Right kidney (tissue), 1 donor: ENCODE results near the gene DDX42.
"Not testable (repeated sequence)": the region's sequence is repeated elsewhere in the genome, so short reads cannot be mapped to it uniquely, and the experiment has no call there.

Source experiments
- DNase-seq: peaks from one replicate; pipeline ENCODE4 v3.0.0-alpha.2; 2016

DDX42 gene

DNA sequence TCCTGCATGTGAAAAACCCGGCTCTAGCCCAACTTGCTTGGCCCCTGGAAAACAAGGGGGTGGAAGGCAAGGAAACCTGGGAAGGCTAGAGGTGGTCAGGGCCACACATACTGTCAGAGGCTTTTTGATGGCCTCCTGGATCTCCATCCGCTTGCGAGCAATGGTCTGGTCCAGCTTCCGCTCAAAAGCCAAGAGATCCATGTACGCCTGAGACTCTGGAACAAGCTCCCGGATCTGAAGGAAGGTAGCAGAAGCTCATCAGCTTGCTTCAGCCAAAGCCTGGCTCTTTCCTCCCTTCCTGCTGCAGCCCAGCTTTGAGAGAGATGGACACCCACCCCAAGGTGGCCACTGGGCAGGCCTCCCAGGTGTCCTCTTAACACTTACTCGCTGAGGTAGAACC, 62.8 kb downstream of the DDX42 start:
- DNase-seq: no peak

DNA sequence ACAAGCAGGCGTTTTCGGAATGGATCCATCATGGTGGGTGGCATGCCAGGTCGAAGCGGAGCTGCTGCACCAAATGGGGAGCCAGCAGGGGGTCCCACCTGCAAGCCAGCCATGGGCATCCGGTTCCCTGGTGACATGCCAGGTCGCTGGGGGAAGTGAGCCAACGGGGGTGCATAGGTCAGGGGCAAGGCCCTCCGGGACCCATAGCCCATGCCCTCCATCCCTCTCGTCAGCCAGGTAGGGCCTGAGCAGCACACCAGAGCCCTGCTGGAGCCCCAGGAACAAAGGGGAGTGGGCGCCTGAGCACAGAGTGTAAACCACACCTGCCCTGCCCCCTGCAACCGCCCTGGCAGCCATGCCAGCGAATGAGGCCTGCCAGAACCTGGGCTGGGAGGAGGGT, 63.5 kb downstream of the DDX42 start:
- DNase-seq: no peak

DNA sequence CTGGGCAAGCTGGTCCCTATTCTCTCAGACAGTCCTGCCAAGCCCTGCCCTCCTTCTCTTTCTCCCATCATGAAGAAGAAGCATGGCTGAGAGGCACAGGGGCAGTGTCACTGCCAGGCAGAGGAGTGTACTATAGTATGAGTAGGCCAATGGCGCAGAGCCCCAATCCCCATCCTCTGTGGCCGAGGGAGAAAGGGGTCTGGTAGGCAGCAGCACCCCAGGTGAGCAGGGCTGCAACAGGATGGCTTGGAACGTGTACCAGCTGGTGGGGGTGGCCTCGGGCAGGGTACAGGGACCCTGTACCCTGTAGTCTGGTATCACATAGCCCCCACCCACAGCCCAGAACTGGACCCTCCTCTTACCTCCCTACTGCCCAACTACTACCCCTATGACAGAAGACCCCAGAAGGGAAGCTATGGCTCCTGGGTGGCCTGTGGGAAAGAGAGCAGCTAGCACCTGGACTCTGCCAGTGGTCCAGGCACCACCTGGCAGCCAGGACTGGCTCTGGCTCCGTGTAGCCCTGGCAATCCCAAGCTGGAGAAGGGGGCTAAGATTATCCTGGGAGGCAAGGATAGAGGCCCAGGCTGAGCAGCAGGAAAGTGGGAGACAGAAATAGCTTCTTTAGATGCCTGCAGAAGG, 64.1 kb downstream of the DDX42 start:
- DNase-seq: no peak

DNA sequence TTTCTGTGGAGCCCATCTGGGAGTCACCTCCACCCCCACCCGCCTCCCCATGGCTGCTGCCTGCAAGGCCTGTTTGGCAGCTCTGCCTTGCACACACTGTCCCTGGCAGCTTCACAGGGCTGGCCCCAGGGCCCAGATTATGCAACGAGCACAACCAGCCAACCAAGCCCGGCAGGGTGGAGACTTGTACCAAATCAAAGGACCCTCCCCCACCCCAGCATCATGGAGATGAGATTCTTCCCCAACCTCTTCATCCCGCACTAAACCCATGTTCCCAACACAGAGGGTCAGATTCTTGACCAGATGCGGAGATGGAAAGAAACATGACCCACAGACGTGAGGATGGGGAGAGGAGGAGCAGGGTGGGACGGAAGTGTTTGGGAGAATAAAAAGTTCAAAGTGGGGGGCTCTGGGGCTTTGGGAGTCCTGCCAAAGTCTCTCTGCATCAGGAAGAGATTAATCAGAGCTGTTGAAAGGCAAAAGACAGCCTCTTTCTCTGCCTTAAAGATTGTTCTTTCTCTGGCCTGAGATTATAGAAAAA, 64.7 kb downstream of the DDX42 start:
- no peak for DNase-seq

DNA sequence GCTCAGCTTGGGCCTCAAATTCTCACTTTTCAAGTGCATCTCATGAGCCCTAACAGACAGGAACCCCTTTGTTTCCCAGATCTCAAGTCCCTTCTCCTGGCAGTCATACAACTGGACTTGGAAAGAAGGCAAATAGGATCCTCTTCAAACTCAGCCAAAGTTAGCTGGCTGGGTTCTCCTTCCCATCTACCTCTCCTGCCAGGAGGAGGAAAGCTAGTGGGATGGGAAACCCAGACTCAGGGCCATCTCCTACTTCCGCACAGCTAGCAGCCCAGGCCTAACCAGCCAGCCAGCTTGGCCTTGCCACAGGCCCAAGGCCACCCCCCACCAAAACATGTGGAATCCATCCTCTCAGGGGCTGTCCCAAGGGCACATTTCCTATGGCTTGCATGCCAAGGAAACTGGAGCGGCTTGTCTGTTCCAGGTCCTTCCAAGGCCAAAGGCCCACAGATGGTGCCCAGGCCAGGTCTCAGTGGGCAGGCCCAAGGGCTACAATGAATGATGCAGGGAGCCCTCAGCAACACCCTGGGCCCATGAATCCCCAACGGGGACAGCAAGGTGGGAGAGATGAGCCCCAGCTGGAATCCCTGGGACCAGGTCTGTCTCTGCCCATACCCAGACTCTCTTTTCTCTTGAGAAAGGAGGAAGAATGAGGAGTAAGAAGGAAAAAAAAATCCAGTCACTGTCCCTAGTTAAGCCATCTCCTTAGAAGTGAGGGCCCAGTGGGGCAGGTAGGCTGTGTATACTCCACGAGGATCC, 66.8 kb downstream of the DDX42 start:
- DNase-seq: no peak

DNA sequence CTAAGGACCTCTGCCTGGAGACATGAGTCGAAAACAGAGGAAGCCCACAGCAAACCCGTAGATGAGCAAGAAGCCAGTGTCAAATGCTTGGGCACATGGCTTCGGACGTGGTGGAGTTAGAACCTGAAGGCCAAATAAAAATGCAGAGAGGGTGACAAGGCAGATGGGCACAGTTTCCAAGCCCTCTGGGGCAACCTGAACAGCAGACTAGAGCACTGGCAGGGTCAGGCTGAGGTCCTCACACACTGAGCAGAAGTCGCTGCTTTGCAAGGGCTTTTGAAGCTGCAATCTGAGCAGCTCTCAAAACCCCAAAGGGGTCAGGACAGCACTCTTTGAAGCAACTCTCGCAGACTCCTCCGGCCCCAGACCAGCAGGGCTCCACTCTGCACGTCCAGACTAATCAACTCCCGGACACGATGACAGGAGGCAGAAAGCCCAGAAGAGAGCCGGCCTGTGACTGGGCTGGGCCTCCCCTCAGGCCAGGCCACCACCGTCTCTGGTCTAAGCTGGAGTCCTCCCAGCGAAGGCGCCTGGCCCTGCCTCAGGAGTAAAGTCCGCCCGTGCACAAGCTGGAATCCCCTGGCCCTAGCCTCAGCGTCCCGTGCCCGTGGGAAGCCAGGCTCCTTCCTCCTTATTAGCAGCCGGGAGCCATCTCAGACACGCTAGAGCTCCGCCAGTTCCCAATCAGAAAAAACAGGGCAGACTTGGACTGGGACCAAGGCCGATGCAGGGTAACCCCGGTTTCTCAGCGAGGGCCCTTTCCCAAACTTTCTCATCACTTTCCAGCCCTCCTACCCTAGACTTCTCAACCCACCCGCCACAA, 67.6 kb downstream of the DDX42 start:
- DNase-seq: no peak

DNA sequence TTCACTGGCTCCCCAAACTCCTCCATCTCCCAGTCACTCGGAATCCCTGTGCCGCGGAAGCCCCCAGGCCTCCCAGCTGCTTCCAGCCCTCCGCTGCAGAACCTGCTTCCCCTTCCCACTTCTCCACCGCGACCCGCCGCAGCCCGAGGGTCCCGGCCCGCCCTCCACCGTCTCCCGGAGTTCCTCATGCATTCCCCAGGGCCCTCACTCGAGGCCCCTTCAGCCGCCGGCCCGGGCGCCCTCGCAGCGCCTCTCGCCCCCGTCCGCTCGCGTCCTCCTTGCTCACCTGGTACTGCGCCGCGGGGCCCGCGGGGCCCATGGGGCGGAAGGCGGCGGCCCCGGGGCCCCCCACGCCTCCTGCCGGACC, 68.2 kb downstream of the DDX42 start:
- peak; percentile 83 for DNase-seq

DNA sequence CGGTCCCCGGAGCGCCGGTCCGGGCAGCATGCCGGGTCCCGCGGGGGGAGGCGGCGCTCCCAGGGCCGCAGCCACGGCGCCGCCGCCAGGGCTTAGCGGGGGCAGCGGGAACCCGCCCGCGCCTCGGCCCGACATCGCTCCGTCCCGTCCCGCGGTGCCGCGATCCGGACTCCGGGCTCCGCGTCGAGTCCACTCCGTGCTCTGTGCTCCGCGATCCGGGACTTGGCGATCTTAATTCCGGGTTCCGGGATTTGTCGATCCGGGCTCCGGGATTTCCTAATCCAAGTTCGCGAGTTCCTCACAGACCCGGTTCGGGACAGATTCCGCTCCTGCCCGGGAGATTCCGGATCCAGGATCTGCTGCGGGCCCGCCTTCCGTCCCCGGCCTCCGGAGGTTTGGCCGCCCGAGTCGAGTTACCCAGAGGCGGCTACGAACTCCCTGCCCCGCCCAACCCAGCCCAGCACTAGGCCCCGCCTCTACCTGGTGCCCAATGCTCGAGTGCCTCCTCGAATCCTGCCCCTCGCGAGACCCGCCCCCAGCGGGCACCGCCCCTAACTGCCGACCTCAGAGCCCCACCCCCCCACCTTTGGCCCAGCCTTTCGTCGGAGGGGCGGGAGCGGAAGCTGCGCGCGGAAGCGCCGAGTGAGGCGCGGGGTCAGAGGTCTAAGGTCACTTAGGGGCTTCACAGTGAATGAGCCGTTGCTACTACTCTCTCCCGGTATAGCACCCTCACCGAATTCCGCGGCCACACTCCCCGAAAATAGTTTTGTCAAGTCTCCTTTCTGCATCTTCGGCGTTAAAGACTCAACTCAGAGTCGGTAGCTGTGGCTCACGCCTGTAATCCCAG, 68.8 kb downstream of the DDX42 start, which contains the start of gene SMARCD2:
Gene SMARCD2 (minus strand): TSS at position 146 of the 847 bp plus-strand sequence. CDS start 11 bp downstream, at position 135.
- DNase-seq: peak; percentile 94

DNA sequence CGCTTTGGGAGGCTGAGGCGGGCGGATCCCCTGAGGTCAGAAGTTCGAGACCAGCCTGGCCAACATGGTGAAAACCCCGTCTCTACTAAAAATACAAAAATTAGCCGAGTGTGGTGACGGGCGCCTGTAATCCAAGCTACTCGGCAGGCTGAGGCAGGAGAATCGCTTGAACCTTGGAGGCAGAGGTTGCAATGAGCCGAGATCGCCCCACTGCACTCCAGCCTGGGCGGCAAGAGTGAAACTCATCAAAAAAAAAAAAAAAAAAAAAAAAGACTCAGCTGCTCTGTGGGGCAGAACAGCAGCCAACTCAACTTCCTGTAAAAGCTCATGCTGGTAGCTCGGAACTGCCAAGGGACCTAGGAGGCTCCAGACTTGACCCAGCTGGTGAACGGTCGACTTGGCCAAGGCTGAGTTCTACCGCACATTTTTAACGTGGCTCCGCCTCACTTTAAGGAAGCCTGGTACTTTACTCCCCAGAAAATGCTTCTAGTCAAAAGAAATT, 69.5 kb downstream of the DDX42 start:
- DNase-seq: peak; percentile 50

DNA sequence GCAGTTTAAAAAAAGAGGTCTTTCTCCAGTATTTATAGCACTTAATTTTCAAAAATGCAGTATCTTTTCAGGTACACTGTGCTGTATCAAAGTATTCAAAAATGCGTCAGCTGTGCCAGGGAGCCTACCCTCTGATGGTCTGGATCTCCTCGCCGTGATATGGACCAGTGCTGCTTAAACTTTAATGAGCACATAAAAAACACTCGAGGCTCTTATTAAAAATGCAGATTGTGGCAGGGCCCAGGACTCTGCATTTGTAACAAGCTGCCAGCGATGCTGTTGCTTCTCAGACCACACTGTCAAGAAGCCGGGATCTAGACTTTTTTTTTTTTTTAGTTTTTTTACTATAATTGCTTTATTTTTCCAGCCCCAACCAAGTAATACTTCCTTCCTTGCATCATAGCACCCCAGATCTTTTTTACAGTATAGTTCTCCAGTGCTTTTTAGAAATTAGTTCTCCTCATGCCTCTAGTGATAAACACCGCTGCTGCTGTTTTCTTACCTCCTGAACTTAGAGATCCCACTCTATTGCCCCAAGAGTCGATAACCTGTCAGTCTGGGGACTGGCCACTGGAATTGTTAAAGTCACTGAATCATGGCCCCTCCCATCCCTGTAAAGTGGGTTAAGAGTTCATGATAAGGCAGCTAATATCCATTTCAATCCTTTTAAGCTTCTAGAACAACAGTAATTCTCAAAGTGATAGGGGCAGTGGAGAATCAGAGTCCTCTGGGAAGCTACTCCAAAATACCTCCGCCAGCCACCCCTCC, 70.1 kb downstream of the DDX42 start:
- DNase-seq: no peak

DNA sequence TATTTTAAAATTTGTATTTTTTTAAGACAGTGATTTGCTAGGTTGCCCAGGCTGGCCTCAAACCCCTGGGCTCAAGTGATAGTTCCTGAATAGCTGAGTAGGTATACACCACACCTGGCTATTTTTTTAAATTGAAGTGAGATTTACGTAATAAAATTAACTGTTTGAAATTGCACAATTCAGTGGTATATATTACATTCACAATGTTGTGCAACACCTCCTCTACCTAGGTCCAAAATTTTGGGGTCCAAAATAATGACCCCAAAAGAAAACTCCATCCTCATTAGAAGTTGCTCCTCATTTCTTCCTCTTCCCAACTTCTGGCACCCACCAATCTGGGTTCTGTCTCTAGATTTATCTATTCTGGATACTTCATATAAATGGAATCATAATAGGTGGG, 71.5 kb downstream of the DDX42 start:
- DNase-seq: no peak

DNA sequence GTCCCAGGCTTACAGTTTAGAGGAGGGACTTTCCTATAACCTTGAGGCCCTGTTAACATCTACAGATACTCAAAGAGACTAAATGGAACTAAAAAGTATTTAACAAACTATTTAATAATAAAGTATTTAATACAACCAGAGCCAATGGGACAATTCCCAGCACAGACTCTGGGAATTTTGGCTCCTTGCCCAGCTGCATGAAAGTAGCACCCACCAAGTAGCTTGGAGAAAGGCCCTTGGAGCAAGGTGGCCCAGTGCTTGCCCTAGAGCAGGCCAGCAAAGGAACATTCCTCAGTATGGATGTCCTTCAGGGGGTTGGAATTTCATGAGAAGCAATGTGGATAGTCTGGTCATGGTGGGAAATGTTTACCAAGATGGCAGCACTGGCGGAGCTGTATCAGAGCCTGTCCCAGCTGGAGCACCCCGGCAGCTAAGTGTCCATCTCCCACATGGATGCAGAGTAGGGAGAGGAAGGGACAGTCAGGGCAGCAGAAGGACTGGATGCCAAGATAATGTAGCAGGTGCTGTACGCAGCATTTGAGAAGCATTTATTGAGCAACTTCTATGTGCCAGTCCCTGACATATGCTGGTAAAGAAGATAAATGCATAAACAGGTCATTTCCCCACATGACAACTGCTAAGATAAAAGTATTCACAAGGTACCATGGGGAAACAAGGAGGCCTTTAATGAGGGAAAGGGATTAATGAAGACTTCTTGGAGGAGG, 73.7 kb downstream of the DDX42 start:
- no peak for DNase-seq

DNA sequence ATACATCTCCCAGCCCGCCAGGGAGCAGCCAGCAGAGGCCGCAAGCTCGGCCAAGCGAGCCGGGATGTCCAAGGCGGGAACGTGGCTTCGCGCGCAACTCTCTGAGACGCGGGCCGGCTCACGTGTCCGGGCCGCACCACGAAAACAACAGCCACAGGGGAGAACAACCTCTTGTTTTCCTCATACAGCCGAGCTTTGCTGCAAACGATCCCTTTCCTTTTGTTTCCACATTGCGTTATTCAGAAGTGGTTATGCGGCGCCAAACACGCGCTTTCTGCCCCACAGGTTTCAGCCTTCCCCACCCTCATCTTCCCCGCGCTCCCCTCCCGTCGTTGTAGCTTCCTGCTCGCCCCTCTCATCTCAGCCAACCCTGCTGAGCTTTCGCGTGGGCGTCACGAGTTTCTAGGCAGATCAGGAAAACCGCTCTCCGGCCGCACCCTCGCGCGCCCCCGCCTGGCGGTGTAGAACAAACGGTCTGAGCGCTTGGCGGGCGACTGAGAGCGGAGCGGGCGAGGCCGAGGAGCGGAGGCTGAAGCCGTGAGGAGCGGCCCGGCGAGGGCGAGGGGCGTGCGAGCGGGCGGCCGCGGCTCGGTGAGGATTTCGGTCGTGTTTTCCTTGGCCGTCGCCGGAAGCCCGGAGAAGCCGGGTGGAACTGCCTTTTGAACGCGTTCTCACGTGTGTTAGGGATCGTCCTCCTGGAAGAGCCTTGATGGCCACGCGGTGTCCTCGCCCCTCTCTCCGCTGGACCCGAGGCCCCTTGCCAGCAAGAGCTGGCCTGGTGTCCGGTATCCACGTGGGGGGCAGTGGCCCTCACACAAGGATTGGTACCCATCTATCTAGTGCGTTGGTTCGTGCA, 75.1 kb downstream of the DDX42 start:
- peak; percentile 91 for DNase-seq

DNA sequence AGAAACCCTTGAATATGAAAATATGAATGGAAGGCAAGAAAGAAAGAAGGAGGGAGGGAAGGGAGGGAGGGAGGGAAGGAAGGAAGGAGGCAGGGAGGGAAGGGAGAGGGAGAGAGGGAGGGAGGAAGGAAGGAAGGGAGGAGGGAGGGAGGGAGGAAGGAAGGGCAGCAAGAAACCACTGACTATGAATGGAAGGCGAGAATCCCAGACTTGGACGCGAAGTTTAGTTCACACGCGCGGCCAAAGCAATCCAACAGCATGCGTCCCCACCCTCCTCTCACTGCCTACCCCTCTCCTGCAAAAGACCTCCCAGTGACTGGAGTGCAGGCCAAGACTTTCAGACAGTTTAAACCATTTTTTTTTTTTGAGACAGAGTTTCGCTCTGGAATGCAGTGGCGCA, 76.4 kb downstream of the DDX42 start:
- no peak for DNase-seq

DNA sequence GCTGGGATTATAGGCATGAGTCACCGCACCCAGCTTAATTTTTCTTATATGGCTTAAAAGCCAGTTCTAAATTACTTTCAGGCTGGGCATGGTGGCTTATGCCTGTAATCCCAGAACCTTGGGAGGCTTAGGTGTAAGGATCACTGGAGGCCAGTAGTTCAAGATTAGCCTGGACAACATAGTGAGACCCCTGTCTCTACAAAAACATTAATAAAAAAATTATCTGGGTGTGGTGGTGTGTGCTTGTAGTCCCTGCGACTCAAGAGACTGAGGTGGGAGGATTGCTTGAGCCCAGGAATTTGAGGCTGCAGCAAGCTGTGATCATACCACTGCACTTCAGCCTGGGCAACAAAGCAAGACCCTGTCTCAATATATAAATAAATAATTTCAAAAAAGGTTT, 79.3 kb downstream of the DDX42 start:
- no peak for DNase-seq

DNA sequence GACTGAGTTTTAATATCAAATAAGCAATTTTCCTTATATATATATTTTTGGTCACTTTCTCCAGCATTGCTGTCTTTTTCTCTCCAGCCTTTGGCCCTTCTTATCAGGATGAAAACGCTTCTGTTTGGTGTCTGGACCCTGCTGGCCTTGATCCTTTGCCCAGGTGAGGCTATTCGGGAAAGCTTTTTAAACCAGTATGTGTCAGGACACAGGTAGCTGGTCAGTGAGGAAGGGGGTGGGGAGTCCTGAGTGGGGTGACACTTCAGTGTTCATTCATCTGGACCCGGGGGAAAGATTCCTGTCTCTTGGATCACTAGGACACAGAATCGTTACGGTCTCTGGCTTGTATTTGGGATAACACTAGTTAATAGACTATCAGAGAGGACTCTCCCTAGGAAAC, 80.7 kb downstream of the DDX42 start:
- DNase-seq: no peak

DNA sequence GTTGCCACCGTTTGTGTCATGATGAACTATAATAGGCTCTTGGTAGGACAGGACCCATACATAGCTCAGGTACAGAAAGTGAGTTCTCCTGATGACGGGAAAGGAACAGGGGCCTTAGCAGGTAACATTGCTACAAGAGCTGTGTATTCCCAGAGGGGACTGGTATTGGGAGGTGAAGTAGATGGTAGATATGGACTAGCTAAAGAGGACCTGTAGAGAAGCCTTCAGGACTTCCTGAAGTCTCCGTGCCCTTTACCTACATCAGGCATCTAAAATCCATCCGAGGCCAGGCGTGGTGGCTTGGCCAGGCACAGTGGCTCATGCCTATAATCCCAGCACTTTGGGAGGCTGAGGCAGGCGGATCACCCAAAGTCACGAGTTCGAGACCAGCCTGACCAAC, 81.2 kb downstream of the DDX42 start:
- no peak for DNase-seq

DNA sequence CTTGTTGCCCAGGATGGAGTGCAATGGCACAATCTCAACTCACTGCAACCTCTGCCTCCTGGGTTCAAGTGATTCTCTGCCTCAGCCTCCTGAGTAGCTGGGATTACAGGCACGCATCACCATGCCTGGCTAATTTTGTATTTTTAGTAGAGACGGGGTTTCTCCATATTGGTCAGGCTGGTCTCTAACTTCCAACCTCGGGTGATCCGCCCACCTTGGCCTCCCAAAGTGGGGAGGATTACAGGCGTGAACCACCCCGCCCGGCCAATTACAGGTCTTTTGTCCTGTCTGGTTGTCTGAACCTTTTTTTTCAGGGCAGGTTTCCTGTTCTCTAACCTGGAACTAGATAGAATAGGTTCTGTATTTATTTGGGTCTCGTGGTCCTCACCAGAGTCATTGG, 82.5 kb downstream of the DDX42 start:
- DNase-seq: not testable (repeated sequence)

DNA sequence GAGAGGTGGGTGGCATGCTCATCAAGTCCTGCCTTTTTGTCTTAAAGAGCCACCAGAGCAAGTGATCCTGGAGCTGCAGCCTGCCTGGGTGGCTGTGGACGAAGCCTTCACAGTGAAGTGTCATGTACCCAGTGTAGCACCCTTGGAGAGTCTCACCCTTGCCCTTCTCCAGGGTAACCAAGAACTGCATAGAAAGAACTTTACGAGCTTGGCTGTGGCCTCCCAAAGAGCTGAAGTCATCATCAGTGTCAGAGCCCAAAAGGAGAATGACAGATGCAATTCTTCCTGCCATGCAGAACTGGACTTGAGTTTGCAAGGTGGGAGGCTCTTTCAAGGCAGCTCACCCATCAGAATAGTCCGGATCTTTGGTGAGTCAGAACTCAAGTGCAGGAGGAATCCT, 85.3 kb downstream of the DDX42 start:
- no peak for DNase-seq
